Heart left ventricle (tissue), 13 donors: ENCODE results near the gene SLC2A5.

ENCODE experiments used
- CTCF ChIP-seq, 12 donors: fragments of 200-600 bp; sonication (generic) in 4 of 12; IDR thresholded peaks; one replicate each; pipeline versions ENCODE4 v1.5.0 to v1.8.0; 2018 to 2022; ENCODE audit warnings: antibody characterized with exemption in 12 of 12, mild to moderate bottlenecking in 5 of 12
- POLR2A ChIP-seq, 2 donors: fragments of 450-650 bp; IDR thresholded peaks; one replicate each; pipeline ENCODE4 v1.6.1; 2017; ENCODE audit warnings: antibody characterized with exemption in 2 of 2, mild to moderate bottlenecking in 2 of 2, moderate library complexity in 2 of 2
- donor health status: ischemic (EF 13 %, LVEDD 7.1; RV severe dilation, severe dysfunction).
- donor health status: DM: no; HTN: yes; CAD: no.
- donor health status: DM: no; HTN: no; CAD: no.
- donor health status: ischemic (EF 25% LVEDD 6.9; RV normal size, moderate dysfunction).
- donor health status: ischemic (EF 25% LVEDD 5.7; RV mildly dilated, moderate dysfunction).
- donor health status: ischemic (EF 35%, LVEDD 5.7; RV mildly dilated, moderate dysfunction).
- donor health status: nonischemic (EF 11% LVEDD 7.7; RV severe dilation, severe dysfunction).
- donor health status: DM: yes; HTN: yes; CAD: no.
- donor health status: PGD.
- donor health status: ischemic (EF 29% LVEDD 5.4; RV normal size, mild dysfunction).
- donor health status: nonischemic (EF 23%, LVEDD 6.1; RV moderate dilation, normal function).

- no peak for TF ChIP-seq POLR2A (IDR thresholded peaks at IDR 0.05)
- TF ChIP-seq CTCF (IDR thresholded peaks at IDR 0.05), result no peak
Observed at GRCh38 chr1:9052272-9053049, 17.0 kb downstream of the SLC2A5 start.
